HG02981 (cell line): ENCODE results near the gene VPS52.
"Not testable (repeated sequence)": the region's sequence is repeated elsewhere in the genome, so short reads cannot be mapped to it uniquely, and the experiment has no call there.

ENCODE experiments used
- ATAC-seq: cut with Tn5 transposase; IDR thresholded peaks from one replicate; pipeline ENCODE4 v1.9.1; 2021; ENCODE audit warnings: mild to moderate bottlenecking, moderate library complexity; ENCODE audit not compliant: unreplicated experiment

VPS52 gene

GRCh38 chr6:33285214-33285613 is 13.5 kb upstream of the VPS52 start:
- not testable (repeated sequence) for ATAC-seq

- no peak for ATAC-seq
These were observed 8.9 kb upstream of the VPS52 start for GRCh38 chr6:33280539-33280938.

GRCh38 chr6:33279971-33280511 is 8.4 kb upstream of the VPS52 start:
- ATAC-seq: no peak

GRCh38 chr6:33279257-33279695 is 7.6 kb upstream of the VPS52 start:
- no peak for ATAC-seq

DNA sequence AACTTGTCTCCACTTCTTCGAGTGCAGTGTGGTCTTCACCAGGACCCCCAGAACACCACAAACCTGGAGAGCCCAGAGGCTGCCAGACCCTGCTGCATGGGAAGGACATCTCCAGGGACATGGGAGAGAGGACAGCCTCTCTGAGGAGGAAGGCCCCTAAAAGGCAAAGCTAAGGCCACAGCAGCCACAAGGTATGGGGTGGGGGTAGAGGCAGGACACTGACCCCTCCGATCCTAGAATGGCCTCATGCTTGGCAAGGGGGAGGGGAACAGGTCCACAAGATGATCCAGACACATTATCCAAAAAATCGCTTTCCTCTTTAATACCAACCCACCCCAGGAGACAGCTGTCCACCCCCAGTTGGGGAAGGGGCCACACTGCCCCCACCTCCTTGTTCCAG is 7.1 kb upstream of the VPS52 start:
- ATAC-seq: no peak

GRCh38 chr6:33278392-33278741 is 6.7 kb upstream of the VPS52 start:
- no peak for ATAC-seq

GRCh38 chr6:33277663-33278391 is 6.2 kb upstream of the VPS52 start:
- ATAC-seq: no peak

DNA sequence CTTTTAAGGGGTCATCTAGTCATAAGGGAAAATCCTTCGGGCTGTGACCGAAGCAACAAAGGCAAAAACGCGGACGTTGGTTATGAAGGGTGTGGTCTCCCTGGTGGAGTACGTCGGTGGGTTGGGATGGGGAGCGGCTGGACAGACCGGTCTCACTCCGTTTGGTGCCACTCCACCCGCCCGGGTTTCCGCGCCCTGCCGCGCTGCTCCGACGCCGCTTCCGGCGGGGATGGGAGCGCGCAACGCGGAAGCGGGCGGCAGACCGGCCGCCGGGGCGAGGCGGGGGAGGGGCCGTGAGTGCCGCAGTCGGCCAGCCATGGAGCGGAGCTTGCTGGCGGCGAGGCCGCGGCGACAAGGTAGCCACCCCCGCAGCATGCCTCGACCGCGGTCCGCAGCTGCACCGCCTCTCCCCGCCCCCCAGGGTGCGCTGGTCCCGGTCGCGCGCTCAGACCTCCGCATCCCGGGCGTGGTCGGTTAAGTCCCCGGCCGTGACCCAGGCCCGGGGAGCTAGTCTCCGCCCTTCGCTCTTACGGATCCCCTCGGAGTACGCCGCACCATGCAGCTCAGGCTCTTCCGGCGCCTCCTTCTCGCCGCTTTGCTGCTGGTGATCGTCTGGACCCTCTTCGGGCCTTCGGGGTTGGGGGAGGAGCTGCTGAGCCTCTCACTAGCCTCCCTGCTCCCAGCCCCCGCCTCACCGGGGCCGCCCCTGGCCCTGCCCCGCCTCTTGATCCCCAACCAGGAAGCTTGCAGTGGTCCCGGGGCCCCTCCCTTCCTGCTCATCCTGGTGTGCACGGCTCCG is 5.4 kb upstream of the VPS52 start, which contains the start of gene B3GALT4:
Gene B3GALT4, plus strand, starts transcription at position 260 of the 799 bp plus-strand sequence. Its CDS starts 297 bp downstream, at position 557.
- ATAC-seq: no peak

- no peak for ATAC-seq
These were observed 4.8 kb upstream of the VPS52 start for GRCh38 chr6:33276581-33276863.

DNA sequence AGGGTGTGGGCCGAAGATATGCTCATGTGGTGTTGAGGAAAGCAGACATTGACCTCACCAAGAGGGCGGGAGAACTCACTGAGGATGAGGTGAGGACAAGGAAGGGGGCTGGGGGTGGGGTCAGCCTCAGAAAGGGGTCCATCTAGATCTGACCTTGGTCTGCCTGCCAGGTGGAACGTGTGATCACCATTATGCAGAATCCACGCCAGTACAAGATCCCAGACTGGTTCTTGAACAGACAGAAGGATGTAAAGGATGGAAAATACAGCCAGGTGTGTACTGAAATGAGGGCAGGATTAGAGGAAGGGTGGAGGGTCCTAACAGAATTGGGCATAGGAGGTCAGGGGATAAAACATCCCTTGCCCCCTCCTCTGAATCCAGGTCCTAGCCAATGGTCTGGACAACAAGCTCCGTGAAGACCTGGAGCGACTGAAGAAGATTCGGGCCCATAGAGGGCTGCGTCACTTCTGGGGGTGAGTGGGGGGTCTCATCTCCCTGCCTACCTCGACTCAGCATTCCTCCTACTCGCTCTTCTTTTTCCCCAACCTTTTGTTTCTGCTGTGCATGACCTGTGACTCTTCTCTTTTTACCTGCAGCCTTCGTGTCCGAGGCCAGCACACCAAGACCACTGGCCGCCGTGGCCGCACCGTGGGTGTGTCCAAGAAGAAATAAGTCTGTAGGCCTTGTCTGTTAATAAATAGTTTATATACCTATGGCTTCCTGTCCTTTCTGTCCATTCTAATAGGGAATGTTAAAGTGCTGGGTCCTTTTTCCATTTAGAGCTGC is 4.3 kb upstream of the VPS52 start:
- not testable (repeated sequence) for ATAC-seq

DNA sequence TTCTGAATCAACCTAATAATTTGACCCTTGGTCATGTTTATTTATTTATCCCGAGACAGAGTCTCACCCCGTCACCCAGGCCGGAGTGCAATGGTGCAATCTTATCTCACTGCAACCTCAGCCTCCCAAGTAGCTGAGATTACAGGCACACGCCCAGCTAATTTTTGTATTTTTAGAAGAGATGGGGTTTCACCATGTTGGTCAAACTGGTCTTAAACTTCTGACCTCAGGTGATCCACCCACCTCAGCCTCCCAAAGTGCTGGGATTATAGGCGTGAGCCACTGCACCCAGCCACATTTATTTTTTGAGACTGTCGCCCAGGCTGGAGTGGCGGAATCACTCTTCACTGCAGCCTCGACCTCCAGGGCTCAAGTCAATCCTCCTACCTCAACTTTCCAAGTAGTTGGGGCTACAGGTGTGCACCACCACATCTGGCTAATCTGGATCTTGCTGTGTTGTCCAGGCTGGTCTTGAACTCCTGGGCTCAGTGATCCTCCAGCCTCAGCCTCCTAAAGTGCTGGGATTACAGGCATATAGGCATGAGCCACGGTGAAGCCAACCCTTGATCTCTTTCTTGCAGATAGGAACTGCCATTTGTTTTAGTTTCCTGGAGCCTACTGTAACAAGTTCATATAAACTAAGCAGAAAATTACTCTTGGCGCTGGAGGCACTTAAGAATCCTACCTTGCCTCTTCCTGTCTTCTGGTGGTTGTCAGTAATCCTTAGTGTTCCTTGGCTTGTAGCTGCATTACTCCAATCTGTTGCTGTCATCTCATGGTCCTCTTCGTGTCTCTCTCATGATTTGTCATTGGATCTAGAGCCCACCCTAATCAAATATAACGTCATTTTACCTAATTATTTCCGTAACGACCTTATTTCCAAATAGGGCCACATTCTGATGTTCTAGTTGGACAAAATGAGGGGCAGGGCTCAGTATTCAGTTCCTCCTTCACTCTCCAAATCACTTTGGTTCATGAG is 2.5 kb upstream of the VPS52 start:
- no peak for ATAC-seq

- ATAC-seq: no peak
These were observed 1.6 kb upstream of the VPS52 start for GRCh38 chr6:33273129-33273923.

- ATAC-seq: peak; percentile 8
These were observed 826 bp upstream of the VPS52 start for GRCh38 chr6:33272275-33273128.

- ATAC-seq: no peak
These were observed 584 bp downstream of the VPS52 start for GRCh38 chr6:33271117-33271467.

DNA sequence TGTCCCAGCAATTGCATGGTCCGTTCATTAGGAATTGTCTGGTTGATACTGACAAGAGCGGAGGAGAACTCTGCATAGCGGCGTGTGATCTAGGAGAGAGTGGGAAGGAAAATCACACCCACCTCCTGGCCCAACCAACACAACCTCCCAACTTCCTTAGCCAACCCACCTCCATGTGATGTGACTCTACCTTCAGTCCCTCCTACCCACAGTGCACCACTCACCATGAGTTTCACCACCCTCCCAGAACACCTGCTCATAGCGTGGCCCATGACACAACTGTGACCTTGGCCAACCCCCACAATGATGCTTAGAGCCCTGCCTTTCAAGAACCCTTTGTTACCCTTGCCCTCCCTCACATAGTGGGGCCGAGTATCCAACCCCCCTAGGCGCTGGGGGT is 7.7 kb downstream of the VPS52 start:
- ATAC-seq: no peak

DNA sequence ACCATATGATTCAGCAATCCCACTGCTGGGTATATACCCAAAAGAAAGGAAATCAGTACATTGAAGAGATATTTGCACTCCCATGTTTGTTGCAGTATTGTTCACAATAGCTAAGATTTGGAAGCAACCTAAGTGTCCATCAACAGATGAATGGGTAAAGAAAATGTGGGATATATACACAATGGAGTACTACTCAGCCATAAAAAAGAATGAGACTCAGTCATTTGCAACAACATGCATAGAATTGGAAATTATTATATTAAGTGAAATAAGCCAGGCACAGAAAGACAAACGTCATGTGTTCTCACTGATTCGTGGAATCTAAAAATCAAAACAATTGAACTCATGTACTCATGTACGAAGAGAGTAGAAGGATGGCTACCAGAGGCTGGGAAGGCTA is 9.2 kb downstream of the VPS52 start:
- not testable (repeated sequence) for ATAC-seq

GRCh38 chr6:33259032-33259431 is 12.6 kb downstream of the VPS52 start:
- ATAC-seq: no peak

DNA sequence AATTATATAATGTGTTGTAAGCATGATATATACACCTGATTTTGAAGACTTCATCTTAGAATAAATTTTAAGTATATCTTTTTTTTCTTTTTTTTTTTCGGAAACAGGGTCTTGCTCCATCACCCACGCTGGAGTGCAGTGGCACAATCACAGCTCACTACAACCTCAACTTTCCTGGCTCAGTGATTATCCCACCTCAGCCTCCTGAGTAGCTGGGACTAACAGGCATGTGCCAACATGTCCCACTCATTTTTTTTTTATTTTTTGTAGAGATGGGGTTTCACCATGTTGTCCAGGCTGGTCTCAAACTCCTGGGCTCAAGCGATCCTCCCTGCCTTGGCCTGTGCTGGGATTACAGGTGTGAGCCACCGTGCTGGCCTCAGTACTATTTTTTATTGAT is 17.1 kb downstream of the VPS52 start:
- no peak for ATAC-seq

DNA sequence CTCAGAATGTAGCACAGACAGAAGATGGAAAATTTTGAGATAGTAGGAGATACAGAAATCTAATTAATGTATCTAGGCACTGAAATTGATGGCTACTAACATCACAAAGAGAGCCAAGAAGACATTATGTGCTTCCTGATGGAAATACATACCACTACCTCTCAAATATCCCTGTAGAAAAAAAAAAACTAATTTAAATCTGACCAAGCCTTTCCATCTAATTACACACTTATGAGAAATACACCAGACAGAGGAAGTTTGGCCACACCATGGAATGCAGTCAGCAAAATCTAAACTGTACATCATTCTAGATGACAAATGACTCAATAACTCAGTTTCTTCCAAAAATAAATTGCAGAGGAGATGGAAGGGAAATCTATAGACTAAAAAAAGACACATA is 18.9 kb downstream of the VPS52 start:
- ATAC-seq: no peak
